DND-41 (cell line): ENCODE data around the gene ELAVL1.
A peak's percentile ranks its signal among the peaks of the same experiment; 100 is the strongest.

Experiments
- ATAC-seq: fragments of 200-7000 bp; cut with Tn5 transposase; 3 replicates; pipeline ENCODE4 v1.9.1; 2021; ENCODE audit warnings: low read depth; ENCODE audit not compliant: insufficient read depth
- DNase-seq: peaks from one replicate; pipeline ENCODE4 v3.0.0-alpha.2; 2020
- H2AFZ ChIP-seq: 2 replicates; pipeline ENCODE4 v1.6.0; 2012; ENCODE audit warnings: low read depth, low read length
- H3K27ac ChIP-seq: 2 replicates; pipeline ENCODE4 v1.5.1; 2012; ENCODE audit warnings: low read length, inconsistent platforms
- H3K27me3 ChIP-seq: fragments of 200-600 bp; sonication (generic); 2 replicates; pipeline ENCODE4 v1.6.0; 2012; ENCODE audit warnings: low read length, mild to moderate bottlenecking, inconsistent platforms; ENCODE audit not compliant: insufficient read depth, poor library complexity
- H3K36me3 ChIP-seq: 2 replicates; pipeline ENCODE4 v1.5.1; 2012; ENCODE audit warnings: low read length, inconsistent platforms; ENCODE audit not compliant: insufficient read depth
- H3K4me1 ChIP-seq: 2 replicates; pipeline ENCODE4 v1.5.1; 2012; ENCODE audit warnings: mild to moderate bottlenecking, low read length; ENCODE audit not compliant: insufficient read depth
- H3K4me2 ChIP-seq: 2 replicates; pipeline ENCODE4 v1.6.0; 2012; ENCODE audit warnings: mild to moderate bottlenecking, moderate library complexity, low read length, inconsistent platforms; ENCODE audit not compliant: insufficient read depth
- H3K4me3 ChIP-seq, 2 experiments: fragments of 200-600 bp in 1 of 2; shearing (Covaris generic) in 1 of 2; 2 replicates each; pipeline ENCODE4 v1.5.1; 2012 to 2016; ENCODE audit warnings: inconsistent platforms in 2 of 2, low read length in 2 of 2, mild to moderate bottlenecking in 2 of 2, low read depth in 1 of 2, moderate library complexity in 1 of 2
- H3K79me2 ChIP-seq: 2 replicates; pipeline ENCODE4 v1.6.0; 2012; ENCODE audit warnings: low read length, inconsistent platforms; ENCODE audit not compliant: insufficient read depth
- H3K9ac ChIP-seq: 2 replicates; pipeline ENCODE4 v1.6.0; 2012; ENCODE audit warnings: low read depth, mild to moderate bottlenecking, inconsistent platforms, low read length, moderate library complexity
- H3K9me3 ChIP-seq: 2 replicates; pipeline ENCODE4 v1.5.1; 2012; ENCODE audit warnings: low read length, moderate library complexity, mild to moderate bottlenecking, inconsistent platforms; ENCODE audit not compliant: insufficient read depth, severe bottlenecking
- H4K20me1 ChIP-seq: 2 replicates; pipeline ENCODE4 v1.6.0; 2012; ENCODE audit warnings: low read length; ENCODE audit not compliant: insufficient read depth
- CTCF ChIP-seq: IDR thresholded peaks from 2 replicates; pipeline ENCODE4 v1.5.1; 2012; ENCODE audit warnings: borderline replicate concordance, low read length, moderate library complexity, mild to moderate bottlenecking; ENCODE audit not compliant: poor library complexity, severe bottlenecking; ENCODE audit errors: extremely low read depth
- EZH2 ChIP-seq: IDR thresholded peaks from 3 replicates; pipeline ENCODE4 v1.6.1; 2012; ENCODE audit warnings: borderline replicate concordance, low read depth, mild to moderate bottlenecking, moderate library complexity, low read length, inconsistent platforms; ENCODE audit not compliant: severe bottlenecking

Gene ELAVL1

GRCh38 chr19:8005534-8006256 lies at the start of gene ELAVL1:
Gene ELAVL1 (minus strand): TSS chr19:8005641. CDS start chr19:7991815, 13,826 bp downstream.
- Histone ChIP-seq H2AFZ (peak within 1 kb of the TSS; percentile 100), H3K4me2 (peak within 1 kb of the TSS; percentile 80), H3K27ac (peak within 1 kb of the TSS; percentile 84), H3K9ac (peak within 1 kb of the TSS; percentile 84), H3K27me3 (no peaks in the 10 kb centered on the region), H3K9me3 (no peaks in the 10 kb centered on the region), H3K79me2 (peaks cover 67% of the 10 kb centered on the region), H3K36me3 (peaks cover 24% of the 10 kb centered on the region), H3K4me3 (peak within 1 kb of the TSS; percentile 49 to 93), H4K20me1 (peaks cover 40% of the 10 kb centered on the region), H3K4me1 (peaks cover 49% of the 10 kb centered on the region)
- DNase-seq (peak; percentile 88), ATAC-seq (peak; percentile 92)
- TF ChIP-seq EZH2 = no peak
- no peak for TF ChIP-seq CTCF

- Histone ChIP-seq H3K36me3 (no peaks in the 10 kb centered on the region), H3K27me3 (no peaks in the 10 kb centered on the region), H3K27ac (no peak overlapping the region), H3K79me2 (no peaks in the 10 kb centered on the region), H3K9ac (no peak overlapping the region), H4K20me1 (no peaks in the 10 kb centered on the region), H2AFZ (no peak overlapping the region), H3K9me3 (no peaks in the 10 kb centered on the region), H3K4me1 (peaks cover 7% of the 10 kb centered on the region), H3K4me2 (no peak overlapping the region), H3K4me3 (no peak overlapping the region)
- TF ChIP-seq CTCF = no peak
- no peak for TF ChIP-seq EZH2
- DNase-seq (no peak), ATAC-seq (no peak)
Observed at GRCh38 chr19:8054169-8054568, 48.7 kb upstream of the ELAVL1 start.

GRCh38 chr19:8052464-8052859 lies 47.0 kb upstream of the ELAVL1 start, which contains the start of gene CCL25:
Gene CCL25 (plus strand): TSS chr19:8052760. CDS start chr19:8053050, 290 bp downstream.
- H3K27me3 ChIP-seq = no peaks in the 10 kb centered on the region
- no peaks in the 10 kb centered on the region for H4K20me1 ChIP-seq
- ATAC-seq = no peak
- H3K36me3 ChIP-seq = no peaks in the 10 kb centered on the region
- no peak within 1 kb of the TSS for H3K4me2 ChIP-seq
- no peak within 1 kb of the TSS for H3K9ac ChIP-seq
- H3K27ac ChIP-seq = no peak within 1 kb of the TSS
- no peaks in the 10 kb centered on the region for H3K9me3 ChIP-seq
- H2AFZ ChIP-seq = no peak within 1 kb of the TSS
- TF ChIP-seq CTCF (no peak), EZH2 (no peak)
- H3K4me1 ChIP-seq = peaks cover 7% of the 10 kb centered on the region
- no peaks in the 10 kb centered on the region for H3K79me2 ChIP-seq
- DNase-seq = no peak
- H3K4me3 ChIP-seq = no peak within 1 kb of the TSS
